MM.1S (cell line): ENCODE results near the gene UNC13A.

ENCODE experiments used
- DNase-seq: peaks from one replicate; pipeline ENCODE4 v3.0.0-alpha.2; 2015
- H2AFZ ChIP-seq: fragments of 300-600 bp; sonication (generic); 2 replicates; pipeline ENCODE4 v1.6.0; 2016; ENCODE audit warnings: antibody characterized with exemption, low read length
- H3F3A ChIP-seq: fragments of 300-600 bp; sonication (generic); 2 replicates; pipeline ENCODE4 v1.6.1; 2016; ENCODE audit warnings: mild to moderate bottlenecking, antibody characterized with exemption, low read length, moderate library complexity, mixed read lengths; ENCODE audit not compliant: insufficient read depth
- H3K27ac ChIP-seq: fragments of 300-600 bp; sonication (generic); 2 replicates; pipeline ENCODE4 v1.5.1; 2016; ENCODE audit warnings: mild to moderate bottlenecking, low read length
- H3K27me3 ChIP-seq: fragments of 300-600 bp; sonication (generic); replicated peaks from 2 replicates; pipeline ENCODE4 v1.6.0; 2016; ENCODE audit warnings: low read length; ENCODE audit not compliant: insufficient read depth
- H3K36me3 ChIP-seq: fragments of 300-600 bp; sonication (generic); replicated peaks from 2 replicates; pipeline ENCODE4 v1.6.1; 2016; ENCODE audit warnings: mild to moderate bottlenecking, low read length, mixed read lengths; ENCODE audit not compliant: insufficient read depth
- H3K4me1 ChIP-seq: fragments of 300-600 bp; sonication (generic); 2 replicates; pipeline ENCODE4 v1.6.1; 2016; ENCODE audit warnings: low read length, mixed read lengths
- H3K4me2 ChIP-seq: fragments of 300-600 bp; sonication (generic); 2 replicates; pipeline ENCODE4 v1.6.0; 2016; ENCODE audit warnings: low read depth, low read length
- H3K4me3 ChIP-seq: fragments of 300-600 bp; sonication (generic); 2 replicates; pipeline ENCODE4 v1.5.1; 2016; ENCODE audit warnings: low read length, mixed read lengths
- H3K79me2 ChIP-seq: fragments of 300-600 bp; sonication (generic); 2 replicates; pipeline ENCODE4 v1.6.1; 2016; ENCODE audit warnings: mixed run types, low read length, mixed read lengths
- H3K9ac ChIP-seq: fragments of 300-600 bp; sonication (generic); 2 replicates; pipeline ENCODE4 v1.6.1; 2016; ENCODE audit warnings: low read length, mixed read lengths
- H3K9me2 ChIP-seq: fragments of 300-600 bp; sonication (generic); replicated peaks from 2 replicates; pipeline ENCODE4 v1.6.1; 2016; ENCODE audit warnings: mild to moderate bottlenecking, low read length, mixed read lengths; ENCODE audit not compliant: insufficient read depth
- H3K9me3 ChIP-seq: fragments of 300-600 bp; sonication (generic); replicated peaks from 2 replicates; pipeline ENCODE4 v1.6.1; 2016; ENCODE audit warnings: mild to moderate bottlenecking, low read length, mixed read lengths; ENCODE audit not compliant: insufficient read depth
- H4K20me1 ChIP-seq: fragments of 300-600 bp; sonication (generic); 2 replicates; pipeline ENCODE4 v1.6.1; 2016; ENCODE audit warnings: mild to moderate bottlenecking, low read length, moderate library complexity, mixed read lengths; ENCODE audit not compliant: insufficient read depth
- CTCF ChIP-seq: fragments of 300-600 bp; sonication (generic); IDR thresholded peaks from 2 replicates; pipeline ENCODE4 v1.5.1; 2016; ENCODE audit warnings: antibody characterized with exemption, low read length, mixed read lengths
- EZH2 ChIP-seq: fragments of 300-600 bp; sonication (generic); optimal IDR thresholded peaks from 2 replicates; pipeline ENCODE3; 2017; ENCODE audit warnings: low read depth, mild to moderate bottlenecking, antibody characterized with exemption, low read length, mixed read lengths
- EZH2phosphoT487 ChIP-seq: fragments of 300-600 bp; sonication (generic); IDR thresholded peaks from 2 replicates; pipeline ENCODE4 v1.6.1; 2018; ENCODE audit warnings: antibody characterized with exemption, low read length

The UNC13A gene

DNA sequence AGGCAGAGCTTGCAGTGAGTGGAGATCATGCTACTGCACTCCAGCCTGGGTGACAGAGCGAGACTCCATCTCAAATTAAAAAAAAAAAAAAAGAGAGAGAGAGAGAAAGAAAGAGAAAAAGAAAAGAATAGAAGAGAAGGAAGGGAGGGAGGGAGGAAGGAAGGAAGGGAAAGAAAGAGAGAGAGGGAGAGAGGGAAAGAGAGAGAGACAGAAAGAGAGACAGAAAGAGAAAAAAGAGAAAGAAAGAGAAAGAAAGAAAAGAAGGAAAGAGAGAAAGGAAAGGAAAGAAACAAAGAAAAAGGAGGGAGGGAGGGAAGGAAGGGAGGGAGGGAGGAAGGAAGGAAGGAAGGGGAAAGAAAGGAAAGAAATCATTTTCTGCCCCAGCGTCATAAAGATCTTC is 7.0 kb upstream of the UNC13A start:
- Histone ChIP-seq H3K36me3 (no peaks in the 10 kb centered on the region), H3K27me3 (peaks cover 75% of the 10 kb centered on the region), H3K9me2 (no peaks in the 10 kb centered on the region), H3K9me3 (no peaks in the 10 kb centered on the region), H4K20me1 (no peaks in the 10 kb centered on the region), H3K4me2 (no peak overlapping the region), H2AFZ (no peak overlapping the region), H3K27ac (no peak overlapping the region), H3F3A (no peaks in the 10 kb centered on the region), H3K9ac (no peak overlapping the region), H3K79me2 (no peaks in the 10 kb centered on the region), H3K4me3 (no peak overlapping the region), H3K4me1 (no peaks in the 10 kb centered on the region)
- TF ChIP-seq CTCF (no peak), EZH2phosphoT487 (no peak), EZH2 (no peak)
- no peak for DNase-seq

DNA sequence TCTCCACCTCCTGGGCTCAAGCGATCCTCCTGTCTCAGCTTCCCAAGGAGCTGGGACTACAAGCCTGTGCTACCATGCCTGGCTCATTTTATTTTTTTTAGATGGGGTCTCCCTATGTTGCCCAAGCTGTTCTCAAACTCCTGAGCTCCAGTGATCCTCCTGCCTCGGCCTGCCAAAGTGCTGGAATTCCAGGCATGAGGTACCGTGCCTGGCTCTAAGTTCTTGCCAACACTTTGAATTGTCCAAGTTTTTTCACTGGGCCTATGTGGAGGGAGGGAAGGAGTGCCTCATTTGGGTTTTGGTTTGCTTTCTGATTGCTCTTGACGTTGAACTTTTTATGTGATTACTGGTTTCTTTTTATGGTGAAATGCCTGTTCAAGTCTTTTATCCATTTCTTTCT is 4.4 kb upstream of the UNC13A start:
- H3K4me3 ChIP-seq: no peak overlapping the region
- H3K27ac ChIP-seq: no peak overlapping the region
- peaks cover 72% of the 10 kb centered on the region for H3K27me3 ChIP-seq
- no peak overlapping the region for H2AFZ ChIP-seq
- H3K9me3 ChIP-seq: no peaks in the 10 kb centered on the region
- no peak for TF ChIP-seq EZH2
- no peak for TF ChIP-seq EZH2phosphoT487
- no peak for TF ChIP-seq CTCF
- no peak for DNase-seq
- H3K36me3 ChIP-seq: no peaks in the 10 kb centered on the region
- H3K9ac ChIP-seq: no peak overlapping the region
- no peaks in the 10 kb centered on the region for H3K9me2 ChIP-seq
- H3K79me2 ChIP-seq: no peaks in the 10 kb centered on the region
- no peaks in the 10 kb centered on the region for H3F3A ChIP-seq
- H3K4me2 ChIP-seq: no peak overlapping the region
- H4K20me1 ChIP-seq: no peaks in the 10 kb centered on the region
- no peaks in the 10 kb centered on the region for H3K4me1 ChIP-seq

- Histone ChIP-seq H3K4me2 (no peak overlapping the region), H3K9me3 (no peaks in the 10 kb centered on the region), H3K4me3 (no peak overlapping the region), H3K27ac (no peak overlapping the region), H3K36me3 (no peaks in the 10 kb centered on the region), H2AFZ (no peak overlapping the region), H3K4me1 (no peaks in the 10 kb centered on the region), H3K27me3 (peaks cover 67% of the 10 kb centered on the region), H3K9me2 (no peaks in the 10 kb centered on the region), H3K79me2 (no peaks in the 10 kb centered on the region), H4K20me1 (no peaks in the 10 kb centered on the region), H3K9ac (no peak overlapping the region), H3F3A (no peaks in the 10 kb centered on the region)
- TF ChIP-seq CTCF: no peak
- TF ChIP-seq EZH2: no peak
- TF ChIP-seq EZH2phosphoT487: no peak
- no peak for DNase-seq
Measured at GRCh38 chr19:17688853-17689595, 870 bp upstream of the UNC13A start.
